AG04450 (cell line): ENCODE results near the gene PIWIL1. TPM values are rescaled to one million over a fixed set of nuclear protein-coding genes. Genes with fewer than 3 reads are reported as not detected.

Experiments used
- CTCF ChIA-PET: fragments of 300-600, 350-600 bp; formaldehyde crosslinking; extraction: SDS; loops from one replicate; lab custom pipeline; 2022; ENCODE audit warnings: antibody characterized with exemption, inconsistent platforms; lab: Charles Lee
- POLR2A ChIA-PET: fragments of 350-600 bp; formaldehyde crosslinking; extraction: SDS; loops from one replicate; lab custom pipeline; 2021; ENCODE audit warnings: antibody characterized with exemption, inconsistent platforms; lab: Yijun Ruan, JAX
- DNase-seq: peaks from one replicate; pipeline ENCODE4 v3.0.0-alpha.2; 2011; ENCODE audit warnings: low read depth, low spot score
- H3K27ac ChIP-seq: one replicate; pipeline ENCODE4 v1.5.1; 2012; ENCODE audit warnings: low read depth, low read length, control low read depth
- H3K27me3 ChIP-seq: one replicate; pipeline ENCODE4 v1.6.0; 2012; ENCODE audit warnings: low read length; ENCODE audit not compliant: control insufficient read depth, insufficient read depth
- H3K4me3 ChIP-seq: 2 replicates; pipeline ENCODE4 v1.5.1; 2011; ENCODE audit warnings: mild to moderate bottlenecking, low read depth, low read length, control low read depth
- H3K9me3 ChIP-seq: 2 replicates; pipeline ENCODE4 v1.5.1; 2012; ENCODE audit warnings: low read length; ENCODE audit not compliant: control insufficient read depth, insufficient read depth
- polyA plus RNA-seq: library from polyadenylated mRNA; depleted of rRNA; stranded (reverse); fragments of >200 nt; gene quantifications from 2 replicates; pipeline ENCODE4 v1.2.3, GENCODE V29; 2011
- TF ChIP-seq, protein P1 (sequence below): IDR thresholded peaks from 2 replicates; pipeline ENCODE4 v1.5.1; 2011; ENCODE audit warnings: low read depth, low read length, control low read depth, inconsistent platforms

PIWIL1 gene
- polyA plus RNA-seq, 1 experiment, result not detected

DNA sequence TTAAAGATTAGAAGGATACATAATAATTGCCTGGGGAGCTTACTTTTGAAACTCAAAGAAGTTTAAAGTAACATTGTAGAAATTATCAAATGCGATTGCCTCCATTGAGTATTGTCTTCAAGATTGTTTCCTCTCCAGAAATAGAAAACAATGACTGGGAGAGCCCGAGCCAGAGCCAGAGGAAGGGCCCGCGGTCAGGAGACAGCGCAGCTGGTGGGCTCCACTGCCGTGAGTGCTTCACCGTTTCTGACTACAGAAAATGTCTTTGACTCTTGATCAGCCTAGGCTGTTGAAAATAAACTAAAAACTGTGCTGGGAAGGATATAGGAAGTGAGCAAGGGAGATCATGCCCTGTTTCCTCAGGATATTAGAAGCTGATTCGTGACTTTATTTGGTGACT lies 4.8 kb downstream of the PIWIL1 start:
- DNase-seq, result no peak
- CTCF ChIA-PET, result no interaction called here
- POLR2A ChIA-PET, result no interaction called here
- TF ChIP-seq, protein P1, sequence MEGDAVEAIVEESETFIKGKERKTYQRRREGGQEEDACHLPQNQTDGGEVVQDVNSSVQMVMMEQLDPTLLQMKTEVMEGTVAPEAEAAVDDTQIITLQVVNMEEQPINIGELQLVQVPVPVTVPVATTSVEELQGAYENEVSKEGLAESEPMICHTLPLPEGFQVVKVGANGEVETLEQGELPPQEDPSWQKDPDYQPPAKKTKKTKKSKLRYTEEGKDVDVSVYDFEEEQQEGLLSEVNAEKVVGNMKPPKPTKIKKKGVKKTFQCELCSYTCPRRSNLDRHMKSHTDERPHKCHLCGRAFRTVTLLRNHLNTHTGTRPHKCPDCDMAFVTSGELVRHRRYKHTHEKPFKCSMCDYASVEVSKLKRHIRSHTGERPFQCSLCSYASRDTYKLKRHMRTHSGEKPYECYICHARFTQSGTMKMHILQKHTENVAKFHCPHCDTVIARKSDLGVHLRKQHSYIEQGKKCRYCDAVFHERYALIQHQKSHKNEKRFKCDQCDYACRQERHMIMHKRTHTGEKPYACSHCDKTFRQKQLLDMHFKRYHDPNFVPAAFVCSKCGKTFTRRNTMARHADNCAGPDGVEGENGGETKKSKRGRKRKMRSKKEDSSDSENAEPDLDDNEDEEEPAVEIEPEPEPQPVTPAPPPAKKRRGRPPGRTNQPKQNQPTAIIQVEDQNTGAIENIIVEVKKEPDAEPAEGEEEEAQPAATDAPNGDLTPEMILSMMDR, result no peak
- Histone ChIP-seq H3K27ac (no peak overlapping the region), H3K4me3 (no peak overlapping the region), H3K27me3 (no peaks in the 10 kb centered on the region), H3K9me3 (peaks cover 25% of the 10 kb centered on the region)

DNA sequence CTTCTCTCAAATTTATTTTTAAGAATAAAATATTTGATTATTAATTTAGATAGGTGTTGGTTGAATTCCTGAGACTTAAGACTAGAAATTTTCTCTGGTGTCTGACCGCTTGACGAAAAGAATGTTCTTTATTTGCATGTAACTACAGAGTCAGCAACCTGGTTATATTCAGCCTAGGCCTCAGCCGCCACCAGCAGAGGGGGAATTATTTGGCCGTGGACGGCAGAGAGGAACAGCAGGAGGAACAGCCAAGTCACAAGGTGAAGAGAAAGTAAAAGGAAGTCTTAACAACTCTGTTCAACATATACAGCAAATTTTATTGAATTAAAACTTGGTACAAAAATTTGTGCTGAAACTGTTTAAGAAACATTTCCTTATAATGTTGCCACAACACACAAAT lies 5.2 kb downstream of the PIWIL1 start:
- Histone ChIP-seq H3K27me3 (no peaks in the 10 kb centered on the region), H3K27ac (no peak overlapping the region), H3K9me3 (peaks cover 26% of the 10 kb centered on the region), H3K4me3 (no peak overlapping the region)
- CTCF ChIA-PET, result no interaction called here
- DNase-seq, result no peak
- POLR2A ChIA-PET, result no interaction called here
- TF ChIP-seq, protein P1, result no peak

- DNase-seq, result no peak
- TF ChIP-seq, protein P1, result no peak
- H3K27me3 ChIP-seq, result no peaks in the 10 kb centered on the region
- H3K9me3 ChIP-seq, result peaks cover 20% of the 10 kb centered on the region
- CTCF ChIA-PET, result no interaction called here
- no peak overlapping the region for H3K27ac ChIP-seq
- POLR2A ChIA-PET, result no interaction called here
- H3K4me3 ChIP-seq, result no peak overlapping the region
Measured at GRCh38 chr12:130344529-130344928, 6.8 kb downstream of the PIWIL1 start.

DNA sequence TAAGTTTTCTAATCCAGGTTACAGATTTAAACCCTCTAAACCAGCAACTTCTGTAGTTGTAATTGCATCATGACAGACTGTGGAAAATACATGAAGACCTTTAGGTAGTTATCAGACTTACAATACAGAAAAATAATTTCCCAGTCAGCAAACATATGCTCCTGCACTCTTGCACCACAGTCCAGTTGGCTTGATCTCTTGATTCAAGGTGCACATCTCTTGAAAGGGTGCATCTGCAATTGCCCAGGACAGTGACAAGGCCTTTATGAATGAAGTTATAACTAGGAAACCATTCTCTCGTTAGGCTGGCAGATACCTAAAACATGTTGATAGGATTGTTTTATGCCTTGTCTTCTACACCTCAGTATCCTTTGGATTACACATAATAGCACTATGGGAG lies 7.6 kb downstream of the PIWIL1 start:
- ChIA-PET POLR2A (no interaction called here), CTCF (no interaction called here)
- TF ChIP-seq, protein P1, result no peak
- Histone ChIP-seq H3K9me3 (peaks cover 12% of the 10 kb centered on the region), H3K27me3 (no peaks in the 10 kb centered on the region), H3K4me3 (no peak overlapping the region), H3K27ac (no peak overlapping the region)
- no peak for DNase-seq

GRCh38 chr12:130347588-130347987 lies 9.9 kb downstream of the PIWIL1 start:
- ChIA-PET CTCF (no interaction called here), POLR2A (no interaction called here)
- no peak for DNase-seq
- TF ChIP-seq, protein P1, result no peak
- no peak overlapping the region for H3K4me3 ChIP-seq
- no peaks in the 10 kb centered on the region for H3K27me3 ChIP-seq
- peaks cover 19% of the 10 kb centered on the region for H3K9me3 ChIP-seq
- no peak overlapping the region for H3K27ac ChIP-seq
